Loucy (cell line): ENCODE results near the gene DENND5B.
A peak's percentile ranks its signal among the peaks of the same experiment; 100 is the strongest.

Source experiments
- H2AFZ ChIP-seq: fragments of 200-600 bp; sonication (generic); 2 replicates; pipeline ENCODE4 v1.6.0; 2016; ENCODE audit warnings: antibody characterized with exemption, mild to moderate bottlenecking, low read length, moderate library complexity
- H3F3A ChIP-seq: fragments of 200-600 bp; 2 replicates; pipeline ENCODE4 v1.6.0; 2016; ENCODE audit warnings: antibody characterized with exemption, low read depth, mild to moderate bottlenecking
- H3K27me3 ChIP-seq: fragments of 200-600 bp; sonication (generic); 2 replicates; pipeline ENCODE4 v1.6.1; 2014; ENCODE audit warnings: low read length, mild to moderate bottlenecking; ENCODE audit not compliant: insufficient read depth, poor library complexity, severe bottlenecking
- H3K36me3 ChIP-seq: fragments of 200-600 bp; sonication (generic); 2 replicates; pipeline ENCODE4 v1.6.1; 2016; ENCODE audit warnings: low read length; ENCODE audit not compliant: insufficient read depth
- H3K4me1 ChIP-seq: fragments of 200-600 bp; sonication (generic); 2 replicates; pipeline ENCODE4 v1.5.1; 2014; ENCODE audit warnings: low read length, mild to moderate bottlenecking; ENCODE audit not compliant: insufficient read depth, poor library complexity, severe bottlenecking
- H3K4me2 ChIP-seq: fragments of 200-600 bp; sonication (generic); 2 replicates; pipeline ENCODE4 v1.6.0; 2014; ENCODE audit warnings: antibody characterized with exemption, low read length, low read depth, mild to moderate bottlenecking; ENCODE audit not compliant: poor library complexity, severe bottlenecking
- H3K4me3 ChIP-seq: fragments of 200-600 bp; sonication (generic); 2 replicates; pipeline ENCODE4 v1.5.1; 2014; ENCODE audit warnings: low read length, mild to moderate bottlenecking, mixed read lengths; ENCODE audit not compliant: poor library complexity, severe bottlenecking
- H3K79me2 ChIP-seq: fragments of 200-600 bp; sonication (generic); 2 replicates; pipeline ENCODE4 v1.6.1; 2014; ENCODE audit warnings: low read length; ENCODE audit not compliant: insufficient read depth
- H3K9ac ChIP-seq: fragments of 200-600 bp; sonication (generic); 2 replicates; pipeline ENCODE4 v1.6.0; 2014; ENCODE audit warnings: mild to moderate bottlenecking, low read depth, low read length, moderate library complexity; ENCODE audit not compliant: poor library complexity, severe bottlenecking
- H3K9me2 ChIP-seq: fragments of 200-600 bp; sonication (generic); replicated peaks from 2 replicates; pipeline ENCODE4 v1.6.1; 2016; ENCODE audit warnings: low read depth, low read length, mixed read lengths
- H3K9me3 ChIP-seq: fragments of 200-600 bp; sonication (generic); 2 replicates; pipeline ENCODE4 v1.6.1; 2014; ENCODE audit warnings: mild to moderate bottlenecking, antibody characterized with exemption, low read length, low read depth; ENCODE audit not compliant: insufficient read depth
- H4K20me1 ChIP-seq: fragments of 200-600 bp; sonication (generic); 2 replicates; pipeline ENCODE4 v1.6.0; 2014; ENCODE audit warnings: antibody characterized with exemption, low read length, mild to moderate bottlenecking; ENCODE audit not compliant: insufficient read depth, poor library complexity, severe bottlenecking
- CTCF ChIP-seq: fragments of 200-600 bp; sonication (generic); conservative IDR thresholded peaks from 2 replicates; pipeline ENCODE4 v1.5.1; 2014; ENCODE audit warnings: mild to moderate bottlenecking, antibody characterized with exemption, low read length
- EZH2phosphoT487 ChIP-seq: fragments of 200-600 bp; IDR thresholded peaks from 2 replicates; pipeline ENCODE4 v1.6.1; 2018; ENCODE audit warnings: antibody characterized with exemption, mild to moderate bottlenecking, moderate library complexity, borderline replicate concordance

Gene DENND5B

GRCh38 chr12:31589598-31589903 is 1.4 kb downstream of the DENND5B start:
- TF ChIP-seq EZH2phosphoT487: no peak
- TF ChIP-seq CTCF: no peak
- Histone ChIP-seq H3K9me3 (no peaks in the 10 kb centered on the region), H3K4me1 (peaks cover 19% of the 10 kb centered on the region), H2AFZ (peak overlapping the region; percentile 90), H4K20me1 (no peaks in the 10 kb centered on the region), H3K79me2 (peaks cover 24% of the 10 kb centered on the region), H3K4me3 (peak overlapping the region; percentile 87), H3K36me3 (no peaks in the 10 kb centered on the region), H3K4me2 (peak overlapping the region; percentile 79), H3K9me2 (no peaks in the 10 kb centered on the region), H3K27me3 (no peaks in the 10 kb centered on the region), H3K9ac (peak overlapping the region; percentile 83), H3F3A (no peaks in the 10 kb centered on the region)

- peaks cover 24% of the 10 kb centered on the region for H3K79me2 ChIP-seq
- H3K9ac ChIP-seq: peak overlapping the region; percentile 83
- TF ChIP-seq CTCF (no peak), EZH2phosphoT487 (no peak)
Measured at GRCh38 chr12:31588976-31589375, 2.0 kb downstream of the DENND5B start.

GRCh38 chr12:31586728-31587127 is 4.2 kb downstream of the DENND5B start:
- Histone ChIP-seq H3F3A (no peaks in the 10 kb centered on the region), H2AFZ (no peak overlapping the region), H3K9me3 (no peaks in the 10 kb centered on the region), H3K79me2 (peaks cover 27% of the 10 kb centered on the region), H3K9me2 (no peaks in the 10 kb centered on the region), H3K9ac (no peak overlapping the region), H3K4me3 (no peak overlapping the region), H3K4me2 (peak overlapping the region; percentile 2), H3K27me3 (no peaks in the 10 kb centered on the region), H4K20me1 (no peaks in the 10 kb centered on the region), H3K36me3 (no peaks in the 10 kb centered on the region), H3K4me1 (peaks cover 24% of the 10 kb centered on the region)
- TF ChIP-seq EZH2phosphoT487 (no peak), CTCF (no peak)

More at GRCh38 chr12:31588976-31589375, 2.0 kb downstream of the DENND5B start:
- Histone ChIP-seq H3K27me3 (no peaks in the 10 kb centered on the region), H3K36me3 (no peaks in the 10 kb centered on the region), H3F3A (no peaks in the 10 kb centered on the region), H3K9me2 (no peaks in the 10 kb centered on the region), H3K9me3 (no peaks in the 10 kb centered on the region), H3K4me3 (peak overlapping the region; percentile 87), H2AFZ (0 out of 2 replicates have a peak overlapping the region, but pooled peaks have one; percentile 90), H3K4me1 (peaks cover 24% of the 10 kb centered on the region), H3K4me2 (peak overlapping the region; percentile 79), H4K20me1 (no peaks in the 10 kb centered on the region)
